Left renal cortex interstitium (tissue), 4 donors: ENCODE data around the gene SARDH. TPM values are rescaled to one million over a fixed set of nuclear protein-coding genes. Genes with fewer than 3 reads are reported as not detected.

ENCODE experiments used
- DNase-seq, 4 donors: peaks; one replicate each; pipeline ENCODE4 v3.0.0-alpha.2; 2013; ENCODE audit warnings: low read depth in 4 of 4, low spot score in 2 of 4, missing footprints in 1 of 4
- polyA plus RNA-seq, 4 donors: library from polyadenylated mRNA; unstranded; fragments of 120-200 nt; gene quantifications; one replicate each; pipeline ENCODE4 v1.2.1, GENCODE V29; 2013; ENCODE audit not compliant: insufficient read length in 4 of 4

Gene SARDH
- polyA plus RNA-seq, 4 donors: 10.4 to 15.3 (median 10.9) TPM

DNA sequence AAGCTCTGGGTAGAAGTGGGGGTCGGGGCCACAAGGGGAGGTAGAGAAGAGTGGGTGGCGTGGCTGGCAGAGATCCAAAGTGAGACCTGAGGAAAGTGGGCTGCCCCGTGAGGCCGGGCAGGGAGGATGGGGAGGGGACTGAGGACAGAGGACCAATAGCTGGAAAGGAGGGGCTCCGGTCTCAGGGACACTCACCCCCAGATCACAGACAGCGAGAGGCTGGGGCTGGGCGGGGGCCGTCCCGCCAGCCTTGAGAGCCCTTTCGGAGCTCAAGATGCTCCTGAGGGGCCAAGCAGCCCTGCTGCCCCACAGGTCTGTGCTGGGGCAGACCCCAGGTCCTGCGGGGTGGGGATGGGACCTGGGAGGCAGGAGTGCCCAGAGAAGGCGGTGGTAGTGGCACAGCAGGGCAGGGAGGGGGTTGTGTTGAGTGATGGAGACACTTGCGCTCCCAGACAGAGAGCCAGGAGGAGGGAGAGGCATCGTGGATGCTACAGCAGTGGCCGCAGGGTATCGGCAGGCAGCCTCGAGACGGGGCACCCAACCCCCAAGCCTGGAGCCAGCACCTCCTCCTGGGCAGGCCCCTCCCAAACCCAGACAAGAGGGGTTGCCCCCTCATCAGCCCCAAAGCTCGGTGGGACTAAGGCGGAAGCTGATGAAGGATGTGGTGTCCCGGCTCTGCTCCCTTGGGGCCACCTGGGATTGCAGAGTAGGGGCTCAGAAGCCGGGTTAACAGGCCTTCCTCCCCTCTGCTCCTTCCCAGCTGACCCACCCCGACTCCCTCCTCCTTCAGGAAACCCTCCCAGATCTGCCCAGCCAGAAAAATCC lies 3.4 kb downstream of the SARDH start:
- DNase-seq: no peak

- no peak for DNase-seq
Measured at GRCh38 chr9:133733796-133734533, 4.2 kb downstream of the SARDH start.

GRCh38 chr9:133733421-133733795 lies 4.7 kb downstream of the SARDH start:
- DNase-seq: no peak

GRCh38 chr9:133732639-133733408 lies 5.3 kb downstream of the SARDH start:
- no peak for DNase-seq

GRCh38 chr9:133731876-133732638 lies 6.1 kb downstream of the SARDH start:
- no peak for DNase-seq

DNA sequence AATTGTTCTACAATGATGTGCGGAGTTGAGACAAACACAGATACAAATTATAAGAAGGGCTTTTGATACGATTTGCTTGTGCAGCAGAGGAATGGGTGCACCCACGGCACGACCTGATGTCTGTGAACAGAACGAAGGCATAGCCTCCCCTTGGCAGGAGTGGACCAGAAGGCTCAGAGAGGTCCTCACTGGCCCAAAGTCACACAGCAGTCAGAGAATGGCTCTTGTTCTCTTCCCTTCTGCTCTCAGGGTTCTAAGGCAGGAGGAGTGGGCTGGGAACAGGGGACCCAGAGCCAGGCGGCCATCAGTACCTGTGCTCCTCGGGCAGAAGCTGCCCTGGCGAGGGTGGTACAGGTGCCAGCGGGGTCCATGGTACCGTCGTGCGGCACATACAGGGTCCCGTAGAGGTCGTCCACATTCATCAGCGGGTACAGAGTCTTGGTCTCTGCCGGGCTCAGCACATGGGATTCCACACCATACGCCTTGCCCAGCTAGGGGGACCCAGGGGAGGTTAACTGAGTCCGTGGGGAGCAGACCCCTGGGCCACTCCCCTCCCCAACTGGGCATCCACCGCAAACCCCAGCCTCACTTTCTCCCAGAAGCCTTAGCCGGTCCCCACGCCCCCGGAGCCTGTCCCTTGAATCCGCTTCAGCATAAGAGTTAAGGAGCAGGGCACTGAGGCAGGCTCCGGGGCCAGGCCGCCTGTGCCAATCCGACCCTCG lies 7.0 kb downstream of the SARDH start:
- no peak for DNase-seq

GRCh38 chr9:133729617-133730281 lies 8.4 kb downstream of the SARDH start:
- DNase-seq: no peak

GRCh38 chr9:133728856-133729616 lies 9.1 kb downstream of the SARDH start:
- DNase-seq: no peak

- no peak for DNase-seq
Measured at GRCh38 chr9:133727876-133728441, 10.2 kb downstream of the SARDH start.

DNA sequence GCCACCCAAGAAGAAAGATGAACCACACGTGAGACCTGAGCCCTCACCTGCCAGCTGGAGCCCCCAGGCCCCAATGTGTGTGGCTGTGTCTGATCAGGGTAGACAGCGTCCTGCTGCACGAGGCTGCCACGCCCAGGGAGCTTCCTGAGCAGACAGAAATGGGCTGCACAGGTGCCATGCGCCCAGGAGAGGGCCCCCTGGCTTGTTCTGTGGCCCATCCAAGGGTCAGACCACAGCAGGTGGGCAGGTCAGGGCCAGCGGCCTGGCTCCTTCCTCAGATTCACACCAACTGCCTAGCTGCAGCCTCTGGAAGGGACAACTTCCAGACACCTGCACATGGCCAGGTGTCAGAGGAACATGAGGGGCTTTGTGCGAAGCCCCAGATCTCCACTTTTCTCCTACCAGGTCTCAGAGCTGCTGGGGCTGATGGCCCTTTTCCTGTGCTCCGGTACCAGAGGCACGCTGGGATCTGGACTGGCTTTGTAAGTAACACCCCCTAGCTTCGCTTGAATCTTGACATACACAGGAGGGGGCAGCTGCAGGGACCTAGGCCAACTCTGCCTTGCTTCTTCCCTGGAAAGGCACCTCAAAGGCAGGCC lies 10.8 kb downstream of the SARDH start:
- DNase-seq: no peak

DNA sequence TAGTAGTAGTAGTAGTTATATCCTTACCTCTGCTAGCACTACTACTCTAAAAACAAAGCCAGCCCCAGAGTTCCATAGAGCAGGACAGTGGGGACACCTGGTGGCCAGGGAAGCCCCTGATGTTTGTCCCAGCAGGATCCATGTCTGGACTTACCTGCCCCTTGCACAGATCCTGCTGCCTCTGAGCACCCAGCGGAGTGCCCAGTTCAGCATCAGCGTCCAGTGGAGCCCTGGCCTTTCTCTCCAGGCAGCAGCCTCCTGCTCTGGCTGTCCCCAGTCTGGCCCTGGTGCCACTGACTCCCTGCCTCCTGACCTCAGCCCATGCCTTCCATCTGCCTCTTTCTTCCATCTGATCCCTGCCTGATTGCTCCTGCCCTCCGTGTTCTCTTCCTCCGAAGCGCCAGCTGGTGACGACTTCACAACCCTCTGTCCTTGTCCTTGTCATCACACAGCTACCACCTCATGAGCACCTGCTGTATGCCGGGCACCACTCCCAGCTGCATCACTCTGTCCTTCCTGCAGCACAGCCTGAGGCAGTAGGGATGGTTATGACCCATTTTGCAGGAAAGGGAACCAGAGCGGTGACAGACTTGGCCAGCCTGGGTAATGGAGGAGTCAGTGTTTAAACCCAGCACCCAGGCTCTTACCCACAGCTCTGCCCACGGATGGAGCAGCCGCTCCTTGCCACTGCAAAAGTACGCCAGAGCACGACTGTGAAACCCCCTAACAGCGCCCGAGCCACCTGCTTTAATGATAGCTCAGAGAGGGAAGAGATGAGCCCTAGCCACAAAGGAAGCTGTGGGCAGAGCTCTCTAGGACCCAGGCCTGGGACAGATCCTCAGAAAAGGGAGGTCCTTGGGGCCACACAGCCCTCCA lies 11.5 kb downstream of the SARDH start:
- no peak for DNase-seq

GRCh38 chr9:133725886-133726285 lies 12.3 kb downstream of the SARDH start:
- no peak for DNase-seq

DNA sequence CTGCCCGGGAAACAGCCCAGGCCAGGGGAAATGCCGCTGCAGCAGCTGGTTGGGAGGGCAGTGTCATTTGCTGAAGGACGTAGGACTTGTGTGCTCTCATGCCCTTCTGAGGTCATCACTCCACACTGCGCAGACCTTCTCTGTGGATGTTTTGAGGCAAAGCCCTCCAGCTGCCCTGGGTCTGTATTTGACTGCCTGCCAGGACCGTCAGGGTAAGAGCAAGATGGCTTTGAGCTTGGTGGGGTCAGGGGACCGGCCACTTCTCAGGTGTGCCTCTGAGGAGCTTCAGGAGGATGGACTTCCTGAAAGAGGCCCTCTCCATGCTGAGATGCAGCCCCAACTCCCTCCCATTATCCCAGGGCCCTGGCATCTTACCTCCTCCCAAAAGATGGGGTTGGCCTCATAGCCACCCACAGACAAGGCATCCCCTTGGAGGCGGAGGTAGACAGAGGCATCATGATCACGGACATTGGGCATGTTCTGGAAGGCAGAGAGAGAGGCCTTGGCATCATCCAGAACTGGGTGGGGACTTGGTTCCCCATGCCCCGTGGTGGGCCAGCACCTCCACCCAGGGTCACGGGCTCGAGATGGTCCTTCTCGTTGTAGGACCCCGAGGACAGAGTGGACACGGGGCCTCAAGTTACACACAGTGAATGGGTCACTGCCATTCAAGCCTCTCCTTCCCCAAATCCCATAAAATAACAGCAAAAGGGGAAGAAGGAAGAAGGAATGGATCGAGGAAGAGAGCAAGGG lies 19.4 kb downstream of the SARDH start:
- no peak for DNase-seq

DNA sequence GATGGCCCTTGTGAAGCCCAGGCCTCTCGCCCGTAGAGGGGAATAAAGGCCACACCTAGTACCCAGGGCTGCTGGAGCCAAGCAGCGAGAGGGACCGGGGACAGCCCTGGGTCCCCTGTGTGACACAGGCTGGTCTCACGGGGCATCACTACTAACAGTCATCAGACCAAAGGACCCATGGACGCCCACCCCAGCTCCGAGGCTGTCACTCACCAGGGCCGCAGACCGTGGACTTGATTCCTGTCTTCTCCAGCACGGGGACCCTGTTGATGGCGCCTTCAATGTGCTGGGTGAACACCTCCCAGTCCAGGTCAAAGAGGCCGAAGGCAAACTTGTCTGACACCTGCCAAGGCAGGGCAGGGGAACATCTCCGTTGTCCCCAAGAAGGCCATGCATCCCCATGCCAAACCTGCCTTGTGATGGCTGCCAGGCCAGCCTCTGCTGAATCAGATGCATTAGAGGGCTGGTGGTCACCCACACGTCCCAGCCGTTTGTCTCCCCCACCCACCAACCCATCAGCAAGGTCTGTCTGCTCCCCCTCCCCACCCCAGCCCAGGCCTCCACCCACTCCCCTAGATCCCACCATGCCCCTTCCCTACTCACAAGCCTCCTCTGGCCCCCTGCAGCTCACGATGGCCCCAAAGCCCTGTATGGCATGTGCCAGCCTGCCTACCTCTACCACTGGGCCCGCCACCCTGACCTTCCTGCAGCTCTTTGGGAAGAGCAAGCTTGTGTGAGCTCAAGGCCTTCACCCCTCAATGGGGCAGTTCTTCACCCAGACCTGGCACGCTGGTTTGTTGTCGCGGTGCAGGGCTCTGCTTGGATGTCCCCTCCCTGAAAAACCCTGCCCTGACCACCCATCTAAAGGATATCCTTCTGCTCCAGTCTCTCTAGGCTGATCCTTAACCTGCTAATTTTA lies 20.8 kb downstream of the SARDH start:
- DNase-seq: no peak

DNA sequence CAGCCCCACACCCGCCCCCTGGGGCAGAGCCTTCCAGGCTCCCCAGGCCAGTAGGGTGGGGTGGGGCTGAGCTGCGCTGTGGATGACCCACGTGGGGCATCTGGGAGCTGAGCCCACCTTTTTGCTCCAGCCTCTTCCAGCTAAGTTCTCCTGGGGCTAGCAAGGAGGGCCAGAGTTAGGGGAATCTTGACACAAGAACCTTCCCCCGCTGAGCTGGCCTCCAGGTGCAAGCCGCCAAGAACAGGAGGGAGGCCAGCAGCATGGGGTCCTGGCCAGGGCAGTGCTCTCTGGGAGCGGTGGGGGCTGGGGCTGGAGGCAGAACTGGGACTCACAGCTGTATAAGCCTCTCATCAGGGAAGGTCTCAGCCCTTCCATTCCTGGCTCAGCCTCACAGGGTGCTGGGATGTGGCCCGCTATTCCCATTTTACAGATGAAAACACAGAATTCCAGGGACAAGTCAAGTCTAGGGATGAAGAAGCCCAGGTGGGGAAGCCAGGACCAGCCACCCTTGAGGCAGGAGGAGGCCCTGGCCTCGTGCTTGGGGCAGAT lies 21.5 kb downstream of the SARDH start:
- DNase-seq: no peak
